Hypothalamus (tissue), 51 donors: ENCODE results near the gene OR10A3.
"Not testable (repeated sequence)": the region's sequence is repeated elsewhere in the genome, so short reads cannot be mapped to it uniquely, and the experiment has no call there.

ENCODE experiments used
- DNase-seq, 51 donors: peaks; one replicate each; lab custom pipeline; 2025; lab: John Stamatoyannopoulos, UW

Gene OR10A3, protein sequence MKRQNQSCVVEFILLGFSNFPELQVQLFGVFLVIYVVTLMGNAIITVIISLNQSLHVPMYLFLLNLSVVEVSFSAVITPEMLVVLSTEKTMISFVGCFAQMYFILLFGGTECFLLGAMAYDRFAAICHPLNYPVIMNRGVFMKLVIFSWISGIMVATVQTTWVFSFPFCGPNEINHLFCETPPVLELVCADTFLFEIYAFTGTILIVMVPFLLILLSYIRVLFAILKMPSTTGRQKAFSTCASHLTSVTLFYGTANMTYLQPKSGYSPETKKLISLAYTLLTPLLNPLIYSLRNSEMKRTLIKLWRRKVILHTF

DNA sequence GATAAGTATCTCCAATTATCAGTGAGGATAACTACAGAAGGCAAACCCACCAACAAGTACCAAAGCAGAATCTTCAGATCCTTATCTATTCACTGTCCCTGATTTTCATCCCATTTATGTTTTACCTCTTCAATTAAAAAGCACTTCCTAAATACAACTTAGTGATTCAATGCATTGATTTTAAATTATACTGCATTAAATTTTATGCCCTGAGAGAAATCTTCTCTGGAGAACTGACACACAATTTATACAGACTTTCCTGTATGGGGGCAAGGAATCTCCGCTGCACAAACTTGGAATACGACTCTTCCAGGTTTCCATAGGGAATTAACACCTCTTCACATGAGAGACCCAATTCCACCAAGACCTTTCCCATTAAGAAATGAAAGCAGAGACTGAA lies at the start of gene OR10A3:
Gene OR10A3 (minus strand): TSS at position 101 of the 400 bp plus-strand sequence. CDS start 2,188 bp downstream, outside the sequence.
- no peak for DNase-seq

DNA sequence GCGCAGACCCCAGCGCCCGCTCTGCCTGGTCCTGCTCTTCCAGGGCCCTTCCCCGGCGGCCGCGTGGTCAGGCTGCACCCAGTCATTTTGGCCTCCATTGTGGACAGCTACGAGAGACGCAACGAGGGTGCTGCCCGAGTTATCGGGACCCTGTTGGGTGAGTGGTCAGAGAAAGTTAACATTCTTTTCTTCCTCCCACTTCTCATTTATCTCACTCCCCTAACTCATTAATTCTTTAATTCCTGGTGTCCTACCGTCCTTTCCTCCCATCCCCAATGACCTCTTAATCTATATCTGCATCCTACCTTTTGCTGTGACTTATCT lies 46.0 kb upstream of the OR10A3 start:
- not testable (repeated sequence) for DNase-seq

DNA sequence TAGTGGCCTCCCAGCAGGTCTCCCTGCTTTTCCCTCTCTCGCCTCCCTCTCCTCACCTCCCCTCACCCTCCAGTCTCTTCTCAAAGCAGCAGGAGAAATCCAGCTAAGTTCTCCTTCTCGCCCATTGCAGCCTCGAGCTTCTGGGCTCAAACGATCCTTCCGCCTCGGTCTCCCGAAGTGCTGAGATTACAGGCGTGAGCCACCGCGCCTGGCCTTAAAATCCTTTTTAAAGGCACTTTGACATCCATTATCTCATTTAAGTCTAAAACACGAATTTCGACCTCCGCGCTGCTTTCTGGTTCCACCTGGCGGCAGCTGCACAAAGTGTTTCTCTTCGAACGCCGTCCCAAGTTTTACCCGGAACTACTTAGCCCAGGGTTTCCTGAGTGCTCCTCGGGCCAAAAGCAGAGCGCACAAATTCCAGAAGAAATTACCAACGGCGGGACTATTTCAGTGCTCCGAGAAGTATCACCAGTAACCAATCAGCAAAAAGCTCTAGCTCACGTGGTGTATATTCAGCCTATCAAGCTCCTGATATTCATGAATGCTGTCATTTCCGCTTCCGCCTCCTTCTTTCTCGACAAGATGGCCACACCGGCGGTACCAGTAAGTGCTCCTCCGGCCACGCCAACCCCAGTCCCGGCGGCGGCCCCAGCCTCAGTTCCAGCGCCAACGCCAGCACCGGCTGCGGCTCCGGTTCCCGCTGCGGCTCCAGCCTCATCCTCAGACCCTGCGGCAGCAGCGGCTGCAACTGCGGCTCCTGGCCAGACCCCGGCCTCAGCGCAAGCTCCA lies 45.5 kb upstream of the OR10A3 start, which contains the start of gene EIF3F:
Gene EIF3F (plus strand): TSS at position 570 of the 792 bp plus-strand sequence. CDS start 16 bp downstream, at position 586.
- peak; percentile 41 to 98 (median 87) for DNase-seq

DNA sequence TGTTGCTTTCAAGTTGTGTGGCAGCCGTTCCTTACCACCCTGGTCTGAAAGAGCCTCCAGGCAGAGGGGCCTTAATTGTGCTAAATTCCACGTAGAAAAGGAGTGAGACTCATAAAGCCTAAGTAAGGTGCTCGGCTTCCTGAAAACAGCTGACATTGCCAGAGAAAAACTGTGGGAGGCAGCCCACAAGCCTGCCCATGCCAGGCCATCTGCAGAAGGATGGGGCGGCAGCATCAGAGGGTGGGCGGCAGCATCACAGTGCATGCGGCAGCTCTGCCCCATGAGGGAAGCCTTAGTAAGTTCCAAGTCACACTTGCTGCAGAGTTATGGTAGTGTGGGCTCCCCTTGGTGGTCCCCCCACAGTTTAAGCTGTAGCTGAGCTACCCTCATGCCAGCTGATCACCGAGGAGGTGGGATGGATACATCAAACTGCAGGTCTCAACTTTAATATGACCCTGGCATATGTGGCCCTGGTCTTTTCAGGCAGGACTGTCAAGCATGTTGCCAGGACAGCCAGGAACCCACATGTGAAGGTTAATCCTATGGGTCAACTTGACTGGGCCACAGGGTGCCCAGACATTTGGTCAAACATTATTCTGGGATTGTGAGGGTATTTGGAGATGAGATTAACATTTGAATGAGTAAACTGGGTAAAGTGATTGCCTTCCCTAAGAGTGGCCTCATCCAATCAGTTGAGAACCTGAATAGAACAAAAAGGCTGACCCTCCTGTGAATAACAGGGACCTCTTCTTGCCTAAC lies 42.5 kb upstream of the OR10A3 start:
- no peak for DNase-seq

DNA sequence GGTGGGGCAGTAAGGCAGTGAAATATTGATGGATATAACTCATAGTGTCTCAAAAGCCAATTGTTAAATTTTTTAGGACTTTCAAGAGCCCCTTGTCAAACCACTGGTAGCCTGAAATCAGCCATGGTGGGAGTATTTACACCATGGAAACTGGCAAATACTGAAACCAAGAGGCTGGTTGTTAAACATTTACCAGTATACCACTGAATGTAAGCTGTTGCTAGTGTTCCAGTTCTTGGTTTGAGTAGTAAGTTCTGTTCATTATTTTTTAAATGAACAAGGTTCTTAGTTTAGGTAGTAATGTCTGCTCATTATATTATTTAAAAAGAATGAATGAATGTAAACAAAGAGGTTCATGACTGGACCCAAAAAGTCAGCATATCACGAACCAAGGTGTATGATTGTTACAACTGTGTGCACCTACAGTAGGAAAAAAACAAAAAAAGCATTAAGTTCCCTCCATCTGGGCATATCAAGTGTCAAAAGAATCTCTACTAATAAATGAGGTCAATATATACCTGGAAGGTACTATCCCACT lies 41.1 kb upstream of the OR10A3 start:
- DNase-seq = no peak

DNA sequence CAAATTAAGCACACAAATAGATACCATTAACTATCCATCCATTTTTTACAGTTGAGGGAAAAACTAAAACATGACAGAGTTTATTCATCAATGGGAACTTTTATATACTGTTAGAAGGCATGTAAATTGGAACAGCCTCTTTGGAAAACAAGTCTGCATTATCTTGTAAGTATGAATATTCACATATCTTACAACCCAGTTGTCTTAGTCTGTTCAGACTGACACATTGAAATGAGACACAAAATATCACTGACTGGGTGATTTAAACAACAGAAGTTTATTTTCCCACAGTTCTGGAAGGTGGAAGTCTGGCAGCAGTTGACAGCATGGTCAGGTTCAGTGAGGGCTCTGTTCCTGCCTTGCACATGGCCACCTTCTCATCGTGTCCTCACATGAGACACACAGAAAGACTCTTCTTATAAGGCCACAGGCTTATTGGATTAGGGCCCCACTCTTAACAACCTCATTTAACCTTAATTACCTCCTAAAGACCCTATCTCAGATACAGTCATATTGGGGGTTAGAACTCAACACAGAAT lies 40.2 kb upstream of the OR10A3 start:
- no peak for DNase-seq

DNA sequence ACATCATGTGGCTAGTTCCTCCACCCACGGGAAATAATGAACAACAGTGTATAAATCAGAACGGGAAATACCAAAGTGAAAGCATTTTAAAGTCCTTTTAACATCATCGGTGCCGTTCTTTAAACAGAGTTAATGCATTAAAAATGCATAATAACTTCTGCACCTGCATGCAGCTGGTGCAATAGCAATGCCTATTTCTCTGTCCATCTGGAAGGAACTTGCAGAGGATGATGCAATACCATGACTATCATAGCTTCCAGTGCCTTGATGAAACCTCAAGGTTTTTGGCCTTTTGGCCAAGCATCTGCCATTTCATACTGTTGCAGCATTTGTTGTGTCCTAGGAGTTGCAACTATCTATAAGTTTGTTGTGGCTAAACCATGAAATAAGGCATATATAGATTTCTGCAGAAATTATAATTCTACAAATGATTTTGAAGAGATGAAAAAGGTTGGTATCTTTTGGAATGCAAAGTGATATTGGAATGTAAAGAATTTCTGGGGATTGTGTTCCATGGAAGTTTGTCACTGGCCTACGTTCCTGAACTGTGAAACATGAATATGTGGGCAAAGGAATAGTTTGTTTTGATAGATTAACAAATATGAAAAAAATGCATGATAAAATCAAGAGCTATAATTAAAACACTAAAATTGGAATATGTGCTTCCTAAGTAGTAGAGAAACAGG lies 35.9 kb upstream of the OR10A3 start:
- no peak for DNase-seq

DNA sequence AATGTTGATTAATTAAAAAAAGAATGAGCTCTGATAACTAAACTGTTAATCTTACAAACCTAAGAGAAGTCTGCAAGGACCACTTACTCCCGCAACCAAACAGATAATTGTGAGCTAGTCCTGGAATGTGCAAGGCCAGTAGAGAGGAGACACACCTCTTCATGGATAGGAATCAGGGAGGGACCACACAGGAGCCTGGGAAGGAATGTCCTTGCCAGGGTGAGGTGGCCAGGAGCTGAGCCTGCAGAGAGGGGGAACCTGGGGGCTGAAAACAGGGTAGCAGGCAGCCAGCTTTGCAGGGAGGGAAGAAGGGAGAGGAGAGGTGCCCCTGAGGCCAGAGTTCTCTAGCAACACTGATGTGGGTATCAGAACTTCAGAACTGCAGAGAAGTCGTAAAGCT lies 33.2 kb upstream of the OR10A3 start:
- no peak for DNase-seq

DNA sequence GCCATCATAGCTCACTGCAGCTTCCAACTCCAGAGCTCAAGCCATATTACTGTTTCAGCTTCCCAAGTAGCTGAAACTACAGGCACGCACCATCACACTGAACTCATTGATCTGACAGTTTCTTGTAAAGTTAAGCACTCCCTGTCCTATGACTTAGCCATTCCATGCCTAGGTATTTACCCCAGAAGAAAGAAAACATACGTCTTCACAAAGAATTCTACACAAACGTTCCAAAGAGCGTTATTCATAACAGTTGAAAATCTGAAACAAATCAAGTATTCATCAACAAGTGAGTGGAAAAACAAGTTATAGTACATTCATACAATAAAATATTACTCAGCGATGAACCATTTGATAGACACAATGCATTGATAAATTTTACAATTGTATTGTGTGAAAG lies 31.5 kb upstream of the OR10A3 start:
- no peak for DNase-seq

DNA sequence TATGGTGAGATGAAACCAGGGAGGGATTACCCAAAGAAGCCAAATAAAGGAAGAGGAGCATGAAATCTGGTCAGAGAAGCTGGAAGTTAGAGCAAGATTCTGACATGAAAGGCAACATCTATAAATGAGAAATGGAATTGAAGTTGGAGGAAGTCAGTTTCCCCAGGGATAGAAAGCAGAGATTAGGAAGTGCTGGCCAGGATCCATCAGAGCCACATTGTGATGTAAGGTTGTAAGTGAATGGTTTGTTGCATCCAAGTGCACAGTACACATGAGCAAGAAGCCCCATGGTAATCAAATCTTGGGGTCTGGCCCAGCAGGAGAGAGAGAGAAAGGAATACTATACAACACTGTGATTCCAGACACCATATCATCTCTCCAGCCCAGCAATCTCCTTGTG lies 30.3 kb upstream of the OR10A3 start:
- DNase-seq = no peak

DNA sequence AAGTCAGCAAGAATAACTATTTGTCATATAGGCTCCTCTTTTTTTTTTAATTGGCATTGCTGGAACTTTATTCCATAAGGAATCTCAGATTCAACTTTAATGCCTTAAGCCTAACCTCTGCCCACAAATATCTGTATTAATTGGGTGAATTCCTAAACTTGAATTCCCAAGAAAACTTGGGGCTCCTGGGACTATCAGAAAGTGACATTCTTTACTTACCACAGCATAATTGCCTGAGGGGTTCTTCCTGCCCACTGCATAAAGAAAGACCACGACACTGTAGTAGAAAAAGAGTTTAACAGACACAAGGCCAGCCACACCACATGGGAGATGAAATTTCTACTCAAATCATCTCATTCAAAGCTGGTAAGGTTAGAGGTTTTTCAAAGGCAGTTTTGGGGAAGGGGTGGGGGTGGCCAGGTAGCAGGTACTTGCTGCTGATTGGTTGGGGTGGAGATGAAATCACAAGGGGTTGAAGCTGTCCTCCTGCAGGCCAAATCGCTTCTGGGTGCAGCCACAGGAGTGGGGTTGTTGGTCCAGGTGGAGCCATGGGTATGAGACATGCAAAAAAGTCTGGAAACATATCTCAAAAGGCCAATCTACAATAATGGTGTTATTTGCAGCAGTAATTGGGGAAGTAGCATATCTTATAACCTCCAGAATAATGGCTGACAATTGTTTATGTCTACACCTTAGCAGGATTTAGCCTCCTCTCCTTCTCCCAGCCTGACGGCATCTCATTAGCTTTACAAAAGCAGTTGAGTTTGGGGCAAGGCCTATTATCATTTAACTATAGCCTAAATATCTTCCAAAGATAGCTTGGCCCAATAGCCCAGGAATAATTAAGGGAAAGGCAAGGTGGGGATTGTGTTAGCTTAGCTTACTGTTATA lies 28.5 kb upstream of the OR10A3 start:
- no peak for DNase-seq

DNA sequence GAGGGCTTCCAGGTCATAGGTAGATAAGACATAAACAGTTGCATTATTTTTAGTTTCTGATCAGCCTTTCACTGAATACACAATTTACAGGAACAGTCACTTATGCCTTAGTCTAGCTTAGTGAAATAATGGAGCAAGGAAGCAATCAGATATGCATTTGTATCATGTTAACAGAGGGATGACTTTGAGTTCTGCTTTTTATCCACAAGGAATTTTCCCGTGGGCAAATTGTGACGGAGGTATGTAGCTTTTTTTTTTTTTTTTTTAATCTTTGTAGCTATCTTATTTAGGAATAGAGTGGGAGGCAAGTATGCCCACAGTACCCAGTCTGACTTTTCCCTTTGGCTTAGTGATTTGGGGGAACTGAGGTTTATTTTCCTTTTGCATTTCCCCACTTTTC lies 27.2 kb upstream of the OR10A3 start:
- DNase-seq = no peak

DNA sequence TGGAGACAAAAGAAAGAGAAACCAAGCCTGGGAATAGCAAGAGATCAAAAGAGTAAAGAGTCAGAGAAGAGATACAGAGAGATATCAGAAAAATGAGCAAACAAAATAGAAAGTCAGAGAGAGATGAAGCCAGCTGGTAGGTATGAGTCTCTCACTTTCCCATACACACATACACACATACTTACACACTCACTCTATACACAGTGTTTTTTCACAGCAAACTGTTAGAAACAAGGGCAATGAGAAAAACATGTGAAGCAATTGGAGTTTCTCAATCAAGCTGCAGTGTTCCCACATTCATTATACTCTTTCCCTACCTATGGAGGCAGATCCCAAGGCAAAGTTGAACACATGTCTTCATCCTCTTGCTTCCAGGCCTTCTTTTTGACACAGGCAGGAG lies 26.3 kb upstream of the OR10A3 start:
- no peak for DNase-seq

DNA sequence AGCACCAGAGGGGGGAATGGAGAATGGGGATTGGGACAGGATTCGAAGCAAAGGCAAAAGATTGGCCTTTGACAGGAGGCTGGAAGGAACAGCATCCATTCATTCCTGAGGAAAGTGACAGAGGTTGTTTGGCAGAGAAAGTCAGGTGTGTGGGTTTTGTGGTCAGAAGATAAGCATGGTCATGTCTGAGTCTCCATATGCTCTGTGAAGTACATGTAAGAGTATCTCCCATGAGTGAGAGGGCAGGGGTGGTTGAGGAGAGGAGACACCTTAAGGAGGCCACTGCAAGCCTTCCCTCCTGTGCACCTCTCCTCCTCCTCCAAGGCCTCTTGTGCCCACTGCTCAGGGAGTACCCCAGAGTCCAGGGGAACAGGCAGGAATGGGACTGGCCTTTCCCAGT lies 25.6 kb upstream of the OR10A3 start:
- DNase-seq = no peak

DNA sequence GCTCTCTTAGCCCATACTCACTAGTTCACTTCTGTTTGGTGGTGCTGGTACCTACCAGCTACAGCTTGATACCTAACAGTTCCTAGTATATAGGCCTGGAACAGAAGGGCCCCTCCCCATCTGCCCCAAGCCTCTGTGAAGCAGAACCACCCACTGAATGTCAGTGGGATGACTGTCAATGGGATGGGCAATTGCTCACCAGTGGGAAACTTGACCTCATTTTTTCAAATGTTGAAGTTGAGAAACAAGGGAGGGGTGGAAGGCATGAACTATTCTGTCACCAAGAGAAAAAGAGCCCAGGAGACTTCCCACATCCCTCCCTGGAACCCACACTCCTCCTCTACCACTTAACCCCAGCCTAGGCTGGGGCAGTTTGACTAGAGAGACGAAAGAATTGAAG lies 23.9 kb upstream of the OR10A3 start, which contains the start of gene NLRP10:
Gene NLRP10 (minus strand): TSS at position 62 of the 400 bp plus-strand sequence. CDS start 1,952 bp downstream, outside the sequence.
- no peak for DNase-seq

DNA sequence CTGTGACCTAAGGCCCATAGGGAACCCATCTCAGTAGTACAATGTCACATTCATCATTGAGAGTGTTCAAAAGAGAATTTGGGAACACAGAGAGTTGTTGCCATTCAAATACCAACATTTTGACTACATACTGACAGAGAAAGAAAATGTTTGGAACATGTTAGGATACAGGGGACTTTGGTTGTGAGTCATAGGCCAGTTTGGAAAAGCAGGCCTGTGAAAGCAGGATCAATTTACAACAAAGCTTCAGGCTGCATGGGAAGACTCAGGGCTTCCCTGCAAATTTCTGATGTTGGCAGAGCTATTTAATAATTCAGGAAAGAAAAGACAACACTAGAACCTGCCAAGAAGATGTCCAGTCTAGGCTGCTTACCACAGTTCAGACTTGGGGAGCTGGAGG lies 23.4 kb upstream of the OR10A3 start:
- DNase-seq = no peak

DNA sequence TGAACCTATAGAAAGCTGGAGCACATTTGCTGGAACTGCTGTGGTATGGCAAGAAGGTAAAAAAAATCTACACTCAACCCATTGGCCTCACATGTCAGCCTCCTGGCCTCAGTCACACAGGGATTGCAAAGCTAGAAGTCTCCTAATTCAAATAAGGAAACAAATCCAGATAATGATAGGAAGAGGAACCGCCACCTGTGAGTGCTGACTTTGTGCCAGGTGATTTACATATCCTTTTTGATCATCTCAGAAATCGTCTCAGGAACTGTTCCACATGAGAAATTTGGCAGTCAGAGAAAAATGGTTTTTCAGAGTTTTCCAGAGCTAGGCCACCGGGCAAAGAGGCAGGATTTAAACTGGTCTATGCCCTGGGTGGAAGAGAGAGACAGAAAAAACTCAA lies 22.8 kb upstream of the OR10A3 start:
- no peak for DNase-seq

DNA sequence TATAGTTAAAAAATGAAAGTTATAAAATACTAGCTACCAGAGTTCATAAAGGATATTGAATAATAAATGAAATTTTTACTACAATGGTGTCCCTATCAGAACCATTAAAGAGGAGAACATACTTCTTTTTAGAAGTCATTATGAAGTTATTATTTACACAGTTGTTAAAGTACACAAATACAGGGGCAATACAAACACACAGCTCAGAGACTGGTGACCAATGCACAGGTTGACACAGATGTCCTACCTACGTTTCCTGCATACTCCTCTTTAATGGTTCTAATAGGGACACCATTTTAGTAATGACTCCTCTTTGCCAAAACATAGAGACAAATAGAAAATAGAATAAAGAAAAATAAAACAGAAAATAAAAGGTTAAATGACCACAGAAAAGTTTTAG lies 13.7 kb upstream of the OR10A3 start:
- no peak for DNase-seq

DNA sequence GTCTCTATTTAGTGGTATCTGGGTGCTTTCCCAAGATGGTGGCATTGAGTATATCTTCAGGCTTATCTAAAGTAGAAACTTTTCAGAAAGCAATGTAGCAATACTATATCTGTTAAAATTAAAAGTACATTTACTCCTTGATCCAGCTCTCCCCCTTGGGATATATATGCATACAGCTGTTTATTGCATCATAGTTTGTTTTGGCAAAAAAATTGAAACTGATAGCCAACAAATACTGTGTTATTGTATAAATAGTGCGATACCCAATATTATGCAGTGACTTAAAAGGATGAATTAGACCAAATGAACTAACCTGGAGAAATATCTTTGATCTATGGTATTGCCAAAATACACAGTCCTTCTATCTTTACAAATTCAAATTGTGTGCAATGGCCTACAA lies 8.4 kb upstream of the OR10A3 start:
- no peak for DNase-seq
